ENCODE data around the gene MLLT6.

- TF ChIP-seq CTCF (IDR thresholded peaks at IDR 0.05) = peak; percentile 55; the same call in 1 of the 2 replicates
- TF ChIP-seq TCF7 (CRISPR knock-in tag; IDR thresholded peaks at IDR 0.05; ENCODE audit: low read depth) = no peak
- TF ChIP-seq ZNF532 (CRISPR knock-in tag; IDR thresholded peaks at IDR 0.05; ENCODE audit: borderline replicate concordance) = no peak
- no peak for TF ChIP-seq ZBTB43 (CRISPR knock-in tag; IDR thresholded peaks at IDR 0.05)
- TF ChIP-seq ZNF232 (CRISPR knock-in tag; IDR thresholded peaks at IDR 0.05) = no peak
- peak; percentile 21; the same call in 1 of the 2 replicates for TF ChIP-seq E2F5 (CRISPR knock-in tag; IDR thresholded peaks at IDR 0.05)
- no peak; the same call in 1 of the 2 replicates for TF ChIP-seq EMX1 (CRISPR knock-in tag; IDR thresholded peaks at IDR 0.05)
- no peak for TF ChIP-seq E2F1 (CRISPR knock-in tag; IDR thresholded peaks at IDR 0.05)
- TF ChIP-seq GABPB1 (CRISPR knock-in tag; IDR thresholded peaks at IDR 0.05) = no peak
- no peak for TF ChIP-seq MLX (CRISPR knock-in tag; IDR thresholded peaks at IDR 0.05)
- TF ChIP-seq USF1 (CRISPR knock-in tag; IDR thresholded peaks at IDR 0.05) = no peak
- no peak for TF ChIP-seq ZNF416 (CRISPR knock-in tag; IDR thresholded peaks at IDR 0.05)
Observed at GRCh38 chr17:38729886-38730525, 24.9 kb downstream of the MLLT6 start, which contains the start of gene CISD3.
